ENCODE results near the gene PAPPA2.
"Not testable (repeated sequence)": the region's sequence is repeated elsewhere in the genome, so short reads cannot be mapped to it uniquely, and the experiment has no call there.

PAPPA2 gene

GRCh38 chr1:176605176-176605575 is 142.2 kb downstream of the PAPPA2 start:
- no peak for DNase-seq

DNA sequence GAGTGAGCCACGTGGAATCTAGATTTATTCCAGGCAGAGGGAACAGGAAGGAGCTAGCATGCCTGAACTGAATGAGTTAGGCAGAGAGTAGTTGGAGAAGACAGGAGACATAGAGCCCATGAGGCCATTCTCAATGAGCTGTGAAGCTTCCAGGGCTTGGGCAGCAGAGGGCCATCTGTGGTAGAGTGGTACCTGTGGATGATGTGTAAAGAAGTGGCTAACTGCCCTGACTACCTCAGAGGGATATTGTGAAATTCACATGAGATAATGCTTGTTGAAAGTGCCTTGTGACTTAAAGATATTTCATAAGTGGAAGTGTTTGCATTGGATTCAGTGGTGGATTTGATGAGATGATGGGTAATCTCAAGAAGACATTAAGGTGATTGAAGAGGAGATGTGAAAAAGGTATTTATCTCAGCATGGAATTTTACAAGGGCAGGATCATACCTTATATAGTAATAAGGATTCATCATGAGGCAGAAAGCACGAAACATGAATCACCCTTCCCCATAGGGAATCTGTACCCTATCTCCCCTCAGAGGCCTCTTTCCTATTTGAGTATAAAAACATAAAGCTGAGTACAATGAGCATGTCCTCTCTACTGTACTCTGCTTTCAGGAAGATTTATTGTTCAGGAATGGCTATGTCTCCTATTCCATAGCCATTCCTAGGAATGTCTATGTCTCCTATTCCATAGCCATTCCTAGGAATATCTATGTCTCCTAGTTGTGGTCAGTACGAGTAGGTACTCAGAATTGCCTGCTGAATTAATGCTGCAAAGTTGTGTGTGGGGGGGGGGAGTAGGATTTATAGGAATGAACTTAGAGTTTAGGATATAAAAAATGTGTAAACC is 146.8 kb downstream of the PAPPA2 start:
- DNase-seq = peak; percentile 92

DNA sequence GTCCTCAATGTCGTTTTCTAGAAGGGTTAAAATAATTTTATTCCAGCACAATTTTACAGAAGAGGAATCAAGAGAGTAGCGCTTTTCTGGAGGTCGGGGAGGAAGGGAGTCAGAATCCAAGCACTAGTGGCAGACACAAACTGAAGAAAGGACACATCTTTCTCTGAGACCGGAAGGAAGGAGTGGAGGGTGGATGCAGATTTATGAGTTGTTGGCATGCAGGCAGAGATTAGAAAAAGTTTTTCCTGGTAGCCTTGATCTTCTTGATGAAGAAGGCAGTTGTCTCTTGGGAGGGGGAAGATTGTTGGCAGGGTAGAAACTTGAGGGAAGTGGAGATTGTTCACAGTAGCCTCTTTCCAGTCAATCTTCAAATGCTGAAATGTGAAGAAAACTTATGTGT is 149.8 kb downstream of the PAPPA2 start:
- DNase-seq = no peak

DNA sequence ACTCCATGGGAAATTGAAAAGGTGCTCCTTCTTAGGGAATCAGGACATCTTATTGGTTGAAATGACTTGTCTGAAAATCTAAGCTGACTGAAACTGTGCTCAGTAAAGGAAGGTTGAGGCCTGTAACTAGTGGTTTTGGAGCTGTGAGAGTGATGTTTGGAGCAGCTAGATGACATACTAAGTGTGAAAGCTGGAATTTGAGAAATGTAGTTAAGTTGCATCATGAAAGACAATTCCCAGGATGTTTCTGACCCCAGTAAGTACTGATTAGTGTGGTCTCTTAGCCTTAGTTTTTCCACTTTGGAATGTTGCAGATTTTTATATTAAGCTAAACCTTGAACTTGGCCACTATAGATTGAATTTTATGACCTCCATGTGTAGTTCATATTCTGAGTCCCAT is 154.9 kb downstream of the PAPPA2 start:
- DNase-seq = no peak

DNA sequence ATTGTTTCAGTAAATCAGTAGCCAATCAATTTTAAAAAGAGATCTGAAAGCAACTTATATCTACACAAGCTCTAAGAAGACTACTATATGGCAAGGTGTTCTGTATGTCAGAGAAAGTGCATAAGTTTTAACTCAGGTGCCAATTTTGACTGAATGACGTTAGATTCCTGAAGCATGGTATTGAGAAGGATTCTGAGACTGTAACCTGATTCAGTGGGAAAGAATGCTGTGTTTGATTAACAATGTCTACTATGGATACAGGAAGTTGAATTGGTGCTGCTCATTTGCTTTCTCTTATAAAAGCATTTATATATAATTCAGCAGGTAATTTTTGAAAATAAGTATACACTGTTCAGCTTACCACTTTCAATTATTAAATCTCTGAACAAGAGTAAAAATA is 156.3 kb downstream of the PAPPA2 start:
- DNase-seq = no peak

- DNase-seq = no peak
Measured at GRCh38 chr1:176625365-176625764, 162.4 kb downstream of the PAPPA2 start.

DNA sequence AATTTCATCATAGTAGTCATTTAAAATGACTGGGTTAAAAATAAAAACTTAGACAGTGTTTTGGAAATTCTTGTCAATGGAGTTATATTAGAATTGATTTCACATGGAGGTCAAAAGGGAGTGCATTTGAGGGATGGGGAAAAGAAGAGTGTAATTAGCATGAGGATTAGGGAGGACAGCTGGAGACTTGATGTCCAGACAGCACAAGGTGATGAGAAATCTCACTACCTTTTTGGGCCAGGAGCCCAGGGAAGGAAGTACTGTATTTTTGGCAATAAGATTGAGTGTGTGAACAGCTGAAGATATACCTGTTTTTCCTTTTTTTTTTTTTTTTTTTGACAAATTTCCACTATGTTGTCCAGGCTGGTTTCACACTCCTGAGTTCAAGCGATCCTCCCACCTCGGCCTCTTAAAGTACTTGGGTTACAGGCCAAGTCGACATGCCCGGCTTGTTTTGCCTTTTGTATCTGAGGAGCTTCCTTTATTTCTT is 163.6 kb downstream of the PAPPA2 start:
- no peak for DNase-seq

- DNase-seq = no peak
Measured at GRCh38 chr1:176628775-176629174, 165.8 kb downstream of the PAPPA2 start.

GRCh38 chr1:176634733-176635132 is 171.8 kb downstream of the PAPPA2 start:
- DNase-seq = not testable (repeated sequence)

GRCh38 chr1:176638713-176639526 is 175.9 kb downstream of the PAPPA2 start:
- no peak for DNase-seq

DNA sequence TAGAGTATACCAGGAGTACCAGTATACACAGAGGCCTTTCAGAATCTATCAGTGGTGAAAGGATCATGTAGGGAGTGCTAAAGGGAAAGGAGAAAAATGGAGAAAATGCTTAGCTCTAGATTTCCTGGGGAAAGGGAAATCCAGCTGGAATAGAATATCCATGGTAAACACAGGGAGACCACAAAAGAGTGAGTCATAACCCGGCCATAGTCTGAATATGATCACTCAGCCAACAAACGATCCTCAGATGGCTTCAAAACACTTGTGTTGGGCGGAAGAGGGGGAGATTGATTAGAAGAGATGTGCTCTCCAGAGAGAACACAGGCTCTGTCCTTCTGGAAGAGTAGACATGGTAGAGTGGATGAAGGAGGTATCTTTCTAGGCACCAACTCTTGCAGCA is 180.6 kb downstream of the PAPPA2 start:
- no peak for DNase-seq

DNA sequence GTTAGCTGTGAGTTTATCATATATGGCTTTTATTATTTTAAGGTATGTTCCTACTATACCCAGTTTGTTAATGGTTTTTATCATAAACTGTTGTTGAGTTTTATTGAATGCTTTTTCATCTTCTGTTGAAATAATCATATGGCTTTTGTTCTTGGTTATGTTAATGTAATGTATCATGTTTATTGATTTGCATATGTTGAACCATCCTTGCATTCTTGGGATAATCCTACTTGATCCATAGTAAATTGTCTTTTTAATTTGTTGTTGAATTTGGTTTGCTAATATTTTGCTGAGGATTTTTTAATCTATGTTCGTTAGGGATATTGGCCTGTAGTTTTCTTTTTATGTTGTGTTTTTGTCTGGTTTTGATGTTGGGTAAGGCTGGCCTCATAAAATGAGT is 185.6 kb downstream of the PAPPA2 start:
- DNase-seq = no peak

GRCh38 chr1:176656257-176656995 is 193.5 kb downstream of the PAPPA2 start:
- no peak for DNase-seq

DNA sequence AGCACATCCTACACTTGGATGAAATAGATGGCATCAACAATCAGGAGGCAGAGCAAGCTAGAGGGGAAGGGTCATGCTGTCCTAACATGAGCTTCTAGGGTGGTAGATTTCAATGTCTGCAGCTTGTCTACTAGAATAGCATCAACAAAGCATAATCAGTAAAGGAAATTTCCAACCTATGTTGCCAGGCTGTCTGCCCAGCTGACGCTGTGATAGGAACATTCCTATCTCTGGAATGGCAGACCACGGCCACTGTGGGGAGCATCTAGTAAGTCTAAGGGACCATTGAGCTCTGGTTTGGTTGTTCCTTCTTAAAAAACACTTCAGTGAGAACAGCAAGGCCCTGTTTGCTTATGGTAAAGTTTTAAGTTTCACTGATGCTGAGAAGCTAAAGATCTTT is 206.8 kb downstream of the PAPPA2 start:
- no peak for DNase-seq

DNA sequence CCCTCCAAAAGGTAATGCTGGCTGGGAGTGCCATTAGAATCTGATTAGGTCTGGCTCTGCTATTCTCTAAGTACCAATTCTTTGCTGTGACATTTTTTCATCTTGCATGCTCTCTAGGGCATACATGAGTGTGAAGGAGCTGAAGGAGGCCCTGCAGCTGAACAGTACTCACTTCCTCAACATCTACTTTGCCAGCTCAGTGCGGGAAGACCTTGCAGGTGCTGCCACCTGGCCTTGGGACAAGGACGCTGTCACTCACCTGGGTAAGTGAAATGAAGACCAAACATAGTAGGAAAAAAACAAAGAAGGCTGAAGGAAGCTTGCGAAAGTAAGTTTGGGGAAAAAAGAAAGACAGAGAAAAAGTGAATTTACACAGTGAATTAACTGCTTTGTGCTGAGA is 207.9 kb downstream of the PAPPA2 start:
- no peak for DNase-seq

DNA sequence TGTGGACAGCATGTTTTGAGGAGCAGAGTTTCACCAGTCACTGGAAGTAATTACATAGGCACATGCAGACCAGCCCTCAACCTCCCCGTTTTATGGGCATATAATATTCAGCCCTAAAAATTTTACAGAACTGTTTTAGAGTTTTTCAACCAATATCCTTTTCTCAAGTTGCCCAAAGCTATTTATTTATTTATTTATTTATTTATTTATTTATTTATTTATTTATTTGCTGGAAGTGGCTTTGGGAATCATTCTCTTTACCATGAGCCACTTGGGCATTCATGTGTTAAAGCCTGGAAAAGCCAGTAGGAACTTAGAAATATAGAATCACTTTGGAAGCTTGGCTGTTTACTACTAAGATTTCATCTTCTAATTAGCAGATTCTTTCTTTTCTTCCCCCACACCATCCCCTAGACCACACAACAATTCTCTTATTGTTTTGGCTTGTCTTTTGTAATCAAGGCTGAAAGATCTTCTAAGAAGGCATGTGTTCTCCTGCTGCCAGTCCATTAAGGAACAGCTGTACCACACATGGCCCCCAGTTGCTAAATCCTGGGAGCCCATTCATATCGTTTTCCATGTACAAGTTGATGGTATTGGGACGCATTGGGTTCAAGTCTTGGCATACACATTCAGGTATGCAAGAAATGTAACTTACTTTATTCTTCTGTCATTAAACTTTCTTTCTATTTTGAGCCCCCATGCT is 220.0 kb downstream of the PAPPA2 start:
- DNase-seq = no peak

GRCh38 chr1:176691251-176692228 is 228.6 kb downstream of the PAPPA2 start:
- DNase-seq = peak; percentile 85

DNA sequence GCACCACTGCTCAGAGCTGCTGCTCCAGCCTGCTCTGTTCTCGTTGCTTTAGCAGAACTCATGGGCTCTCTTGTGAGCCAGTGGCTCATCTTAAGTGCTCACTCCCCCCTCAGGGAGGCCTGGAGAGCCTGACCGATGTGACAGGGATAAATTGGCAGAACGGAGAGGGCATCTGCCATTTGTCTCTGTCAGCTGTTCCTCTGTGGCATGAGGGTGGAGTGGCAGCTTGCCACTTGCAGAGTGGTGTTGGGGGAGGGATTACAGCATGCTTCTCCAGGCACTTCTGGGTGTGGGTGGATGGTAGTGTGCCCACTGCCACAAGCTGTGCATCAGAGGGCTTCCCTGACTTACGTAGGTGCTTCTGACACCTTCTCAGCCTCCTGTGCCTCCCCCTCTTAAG is 229.5 kb downstream of the PAPPA2 start:
- DNase-seq = peak; percentile 87

- DNase-seq = no peak
Measured at GRCh38 chr1:176692988-176693696, 230.2 kb downstream of the PAPPA2 start.

DNA sequence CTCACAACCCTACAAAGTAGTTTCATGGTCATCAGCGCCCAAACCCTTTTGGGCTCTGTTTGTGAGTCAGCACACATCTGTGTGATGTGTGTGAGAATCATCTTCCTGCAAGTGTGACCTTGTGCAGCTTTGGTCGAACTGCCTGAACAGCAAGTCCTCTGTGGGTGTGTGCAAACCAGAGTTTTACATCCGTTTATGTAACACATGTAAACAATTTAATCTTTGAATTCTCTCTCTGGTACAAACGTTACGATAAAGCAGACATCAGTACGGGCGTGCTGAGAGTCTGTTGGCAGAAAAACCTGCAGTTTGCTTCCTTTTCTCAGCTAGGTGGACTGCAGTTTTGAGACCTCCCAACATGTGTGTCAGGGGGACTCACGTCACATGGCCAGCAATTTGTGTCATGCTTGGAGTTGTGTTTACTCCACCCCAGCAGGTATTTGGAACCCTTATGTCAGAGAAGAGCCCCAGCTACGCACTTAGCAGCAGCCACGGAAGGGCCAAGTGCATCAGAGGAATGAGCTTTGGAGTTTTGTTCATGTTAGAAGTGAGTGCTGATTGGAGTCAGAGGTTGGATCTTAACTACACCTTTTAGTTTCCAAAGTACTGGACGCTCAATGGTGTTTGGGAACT is 230.8 kb downstream of the PAPPA2 start:
- no peak for DNase-seq
